Panc1 (cell line): Measurements from ENCODE around the gene FRMD5.

Source experiments
- POLR2AphosphoS5 ChIP-seq: IDR thresholded peaks from 2 replicates; pipeline ENCODE4 v1.6.1; 2012; ENCODE audit warnings: mild to moderate bottlenecking, low read depth, low read length, moderate library complexity
- TCF7L2 ChIP-seq: IDR thresholded peaks from 2 replicates; pipeline ENCODE4 v1.6.1; 2011; ENCODE audit warnings: mild to moderate bottlenecking, low read depth, low read length, inconsistent platforms
- TF ChIP-seq, protein P1 (sequence below): fragments of 450-650 bp; IDR thresholded peaks from 2 replicates; pipeline ENCODE4 v1.5.1; 2017; ENCODE audit warnings: mild to moderate bottlenecking

DNA sequence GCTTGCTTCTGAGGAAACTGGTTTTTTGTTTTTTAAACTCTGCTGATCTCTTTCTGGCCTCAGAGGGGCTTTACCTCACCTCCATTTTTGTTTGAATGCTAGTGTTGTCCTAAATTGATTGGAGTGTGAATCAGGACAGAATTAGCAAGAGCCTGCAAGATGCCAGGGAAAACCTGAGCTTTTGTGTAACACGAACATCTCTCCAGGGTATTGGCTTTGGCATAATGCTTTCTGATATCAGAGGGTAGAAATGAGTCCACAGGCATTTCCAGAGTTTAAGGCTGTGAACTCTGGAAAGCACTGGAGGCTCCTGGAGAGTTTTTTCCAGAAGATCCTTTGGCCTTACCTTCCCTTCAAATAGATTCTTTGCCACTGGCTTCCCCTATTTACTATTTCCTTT, 281.1 kb downstream of the FRMD5 start:
- no peak for TF ChIP-seq POLR2AphosphoS5
- TF ChIP-seq, protein P1, sequence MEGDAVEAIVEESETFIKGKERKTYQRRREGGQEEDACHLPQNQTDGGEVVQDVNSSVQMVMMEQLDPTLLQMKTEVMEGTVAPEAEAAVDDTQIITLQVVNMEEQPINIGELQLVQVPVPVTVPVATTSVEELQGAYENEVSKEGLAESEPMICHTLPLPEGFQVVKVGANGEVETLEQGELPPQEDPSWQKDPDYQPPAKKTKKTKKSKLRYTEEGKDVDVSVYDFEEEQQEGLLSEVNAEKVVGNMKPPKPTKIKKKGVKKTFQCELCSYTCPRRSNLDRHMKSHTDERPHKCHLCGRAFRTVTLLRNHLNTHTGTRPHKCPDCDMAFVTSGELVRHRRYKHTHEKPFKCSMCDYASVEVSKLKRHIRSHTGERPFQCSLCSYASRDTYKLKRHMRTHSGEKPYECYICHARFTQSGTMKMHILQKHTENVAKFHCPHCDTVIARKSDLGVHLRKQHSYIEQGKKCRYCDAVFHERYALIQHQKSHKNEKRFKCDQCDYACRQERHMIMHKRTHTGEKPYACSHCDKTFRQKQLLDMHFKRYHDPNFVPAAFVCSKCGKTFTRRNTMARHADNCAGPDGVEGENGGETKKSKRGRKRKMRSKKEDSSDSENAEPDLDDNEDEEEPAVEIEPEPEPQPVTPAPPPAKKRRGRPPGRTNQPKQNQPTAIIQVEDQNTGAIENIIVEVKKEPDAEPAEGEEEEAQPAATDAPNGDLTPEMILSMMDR, result no peak
- TF ChIP-seq TCF7L2, result no peak
